ENCODE measurements around the gene ZFAND3.
"Not testable (repeated sequence)": the region's sequence is repeated elsewhere in the genome, so short reads cannot be mapped to it uniquely, and the experiment has no call there.

Gene ZFAND3

GRCh38 chr6:37936906-37937305 lies 117.4 kb downstream of the ZFAND3 start:
- DNase-seq (ENCODE audit: low read depth): no peak

GRCh38 chr6:37938909-37939308 lies 119.4 kb downstream of the ZFAND3 start:
- DNase-seq (ENCODE audit: low read depth): no peak

GRCh38 chr6:37940074-37940847 lies 120.7 kb downstream of the ZFAND3 start:
- no peak for DNase-seq (ENCODE audit: low read depth)

GRCh38 chr6:37941871-37942270 lies 122.3 kb downstream of the ZFAND3 start:
- no peak for DNase-seq (ENCODE audit: low read depth)

- no peak for DNase-seq (ENCODE audit: low read depth)
Observed at GRCh38 chr6:37942606-37943376, 123.3 kb downstream of the ZFAND3 start.

- DNase-seq (ENCODE audit: low read depth): no peak
Observed at GRCh38 chr6:37943436-37944058, 124.0 kb downstream of the ZFAND3 start.

- no peak for DNase-seq (ENCODE audit: low read depth)
Observed at GRCh38 chr6:37946057-37946456, 126.5 kb downstream of the ZFAND3 start.

GRCh38 chr6:37947468-37947867 lies 127.9 kb downstream of the ZFAND3 start:
- no peak for DNase-seq (ENCODE audit: low read depth)

- DNase-seq (ENCODE audit: low read depth): not testable (repeated sequence)
Observed at GRCh38 chr6:37948584-37948983, 129.1 kb downstream of the ZFAND3 start.

GRCh38 chr6:37952027-37952426 lies 132.5 kb downstream of the ZFAND3 start:
- no peak for DNase-seq (ENCODE audit: low read depth)

GRCh38 chr6:37954791-37955190 lies 135.3 kb downstream of the ZFAND3 start:
- no peak for DNase-seq (ENCODE audit: low read depth)

- DNase-seq (ENCODE audit: low read depth): no peak
Observed at GRCh38 chr6:37956711-37957275, 137.3 kb downstream of the ZFAND3 start.

GRCh38 chr6:37959061-37959460 lies 139.5 kb downstream of the ZFAND3 start:
- DNase-seq (ENCODE audit: low read depth): no peak

GRCh38 chr6:37960139-37960935 lies 140.8 kb downstream of the ZFAND3 start:
- DNase-seq (ENCODE audit: low read depth): no peak

- DNase-seq (ENCODE audit: low read depth): not testable (repeated sequence)
Observed at GRCh38 chr6:37962481-37963080, 143.1 kb downstream of the ZFAND3 start.

GRCh38 chr6:37965964-37966676 lies 146.6 kb downstream of the ZFAND3 start:
- DNase-seq (ENCODE audit: low read depth): peak; percentile 78

- DNase-seq (ENCODE audit: low read depth): peak; percentile 38
Observed at GRCh38 chr6:37966801-37967200, 147.3 kb downstream of the ZFAND3 start.

GRCh38 chr6:37967651-37968050 lies 148.1 kb downstream of the ZFAND3 start:
- DNase-seq (ENCODE audit: low read depth): no peak

GRCh38 chr6:37971266-37971665 lies 151.7 kb downstream of the ZFAND3 start:
- no peak for DNase-seq (ENCODE audit: low read depth)

- DNase-seq (ENCODE audit: low read depth): no peak
Observed at GRCh38 chr6:37971711-37972390, 152.3 kb downstream of the ZFAND3 start.
